K562 (cell line): ENCODE results near the gene LONP1. TPM values are rescaled to one million over a fixed set of nuclear protein-coding genes. Genes with fewer than 3 reads are reported as not detected.
A peak's percentile ranks its signal among the peaks of the same experiment; 100 is the strongest.

Experiments
- MTA2 ChIP-seq: fragments of 450-650 bp; IDR thresholded peaks from 2 replicates; pipeline ENCODE4 v1.6.1; 2016; ENCODE audit warnings: low read depth
- MTA3 ChIP-seq: fragments of 450-650 bp; formaldehyde crosslinking; IDR thresholded peaks from 2 replicates; pipeline ENCODE4 v1.6.1; 2017; ENCODE audit warnings: mild to moderate bottlenecking, borderline replicate concordance
- MXD1 ChIP-seq: fragments of 250-450 bp; sonication (Bioruptor Pico); IDR thresholded peaks from 2 replicates; pipeline ENCODE4 v1.8.0; 2021; ENCODE audit warnings: borderline replicate concordance, mild to moderate bottlenecking, moderate library complexity; ENCODE audit not compliant: poor library complexity, severe bottlenecking
- PRDM10 ChIP-seq: fragments of 450-650 bp; IDR thresholded peaks from 2 replicates; pipeline ENCODE4 v1.6.1; 2018; ENCODE audit not compliant: partially characterized antibody
- STAG1 ChIP-seq: sonication (generic); formaldehyde crosslinking; IDR thresholded peaks from 2 replicates; pipeline ENCODE4 v1.5.0; 2020; ENCODE audit warnings: missing genetic modification reagents, borderline replicate concordance
- YY1 ChIP-seq, 3 experiments: IDR thresholded peaks; 2 replicates each; pipeline ENCODE4 v1.6.1; 2011; ENCODE audit warnings: low read length in 2 of 3, mild to moderate bottlenecking in 2 of 3, moderate library complexity in 2 of 3, borderline replicate concordance in 1 of 3, control low read depth in 1 of 3, low read depth in 1 of 3; ENCODE audit not compliant: insufficient read depth in 3 of 3, insufficient replicate concordance in 2 of 3, control insufficient read depth in 1 of 3, insufficient read length in 1 of 3; ENCODE audit errors: extremely low read depth in 1 of 3
- polyA plus RNA-seq, 8 experiments: library from polyadenylated mRNA; depleted of rRNA in 4 of 8; stranded (reverse) in 5 of 8; unstranded in 3 of 8; fragments of >200 nt; fragmentation: Nextera tagmentation in 2 of 8; fragmentation: Illumina TruSeq in 1 of 8; extraction: Ambion mirVana in 2 of 8; extraction: Trizol in 1 of 8; gene quantifications; 2 replicates each; pipeline versions ENCODE4 v1.2.1 to v1.2.3, GENCODE V29; 2011 to 2014; ENCODE audit warnings: inconsistent platforms in 1 of 8, missing spikeins in 1 of 8
- total RNA-seq, 7 experiments: library from RNA; depleted of rRNA in 6 of 7; stranded (reverse); fragments of >200 nt in 6 of 7; fragmentation: Illumina TruSeq in 2 of 7; extraction: Trizol in 2 of 7; gene quantifications; 2 replicates each; pipeline versions ENCODE4 v1.2.1 to v1.2.3, GENCODE V29; 2011 to 2021; ENCODE audit warnings: low replicate concordance in 1 of 7

The LONP1 gene
- total and polyA plus RNA-seq, 9 of the 15 experiments (the other 6 are each of a cell fraction or from before 2014, with no cell fraction given), result 1.1 to 238 (median 84.5) TPM

DNA sequence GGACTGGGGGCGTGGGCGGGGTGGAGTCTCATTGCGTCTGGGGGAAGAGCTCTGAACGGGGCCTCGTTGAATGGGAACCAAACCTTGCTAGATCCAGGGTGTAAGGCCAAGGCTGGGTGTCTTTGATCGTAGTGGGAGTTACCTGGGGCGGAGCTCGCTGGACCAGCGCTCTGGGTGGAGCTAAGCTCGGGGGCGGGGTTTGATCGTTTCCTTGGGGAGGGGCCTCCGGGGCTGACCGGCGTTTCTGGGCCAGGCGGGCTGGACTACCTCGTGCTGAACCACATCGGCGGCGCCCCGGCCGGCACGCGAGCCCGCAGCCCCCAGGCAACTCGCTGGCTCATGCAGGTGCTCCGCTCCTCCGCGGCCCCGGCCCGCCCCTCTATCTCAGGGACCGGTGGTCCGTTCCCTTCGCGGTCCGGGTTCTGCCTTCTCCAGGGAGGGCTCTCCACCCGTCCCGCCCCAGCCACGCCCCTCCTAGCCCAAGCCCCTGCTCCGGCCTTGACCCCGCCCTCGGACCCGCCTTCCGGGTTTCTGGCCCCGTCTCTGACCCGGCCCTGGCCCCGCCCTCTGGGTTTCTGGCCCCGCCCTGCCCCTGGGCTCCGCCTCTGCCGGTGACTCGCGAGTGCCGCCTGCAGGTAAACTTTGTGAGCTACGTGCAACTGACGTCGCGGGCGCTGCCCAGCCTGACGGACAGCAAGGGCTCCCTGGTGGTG lies 33.1 kb downstream of the LONP1 start (continued):
- TF ChIP-seq PRDM10 (peak; percentile 89), YY1 (IDR thresholded peaks at IDR 0.05; ENCODE audit: borderline replicate concordance in 1 of 3, control insufficient read depth in 1 of 3, extremely low read depth in 1 of 3, insufficient read depth in 3 of 3, insufficient read length in 1 of 3, insufficient replicate concordance in 2 of 3, low read depth in 1 of 3, low read length in 2 of 3) (peak in 1 of 3 experiments; percentile 18), MTA2 (no peak), MTA3 (0 out of 2 replicates have a peak, but pooled peaks have one; percentile 45), STAG1 (CRISPR knock-in tag) (no peak), MXD1 (CRISPR knock-in tag) (peak; percentile 21)
